Transverse colon (tissue), 4 donors: ENCODE results near the gene MAPRE2. TPM values are rescaled to one million over a fixed set of nuclear protein-coding genes. Genes with fewer than 3 reads are reported as not detected.
"Not testable (repeated sequence)": the region's sequence is repeated elsewhere in the genome, so short reads cannot be mapped to it uniquely, and the experiment has no call there.

ENCODE experiments used
- DNase-seq: peaks from one replicate; pipeline ENCODE4 v3.0.0-alpha.2; 2019
- H3K27ac ChIP-seq, 4 donors: fragments of 200-600 bp; sonication (generic); 2 replicates each; pipeline ENCODE4 v1.5.1; 2016 to 2018; ENCODE audit warnings: inconsistent platforms in 4 of 4
- H3K27me3 ChIP-seq: fragments of 200-600 bp; sonication (generic); 2 replicates; pipeline ENCODE4 v1.5.1; 2017; ENCODE audit warnings: inconsistent platforms
- H3K36me3 ChIP-seq, 4 donors: fragments of 200-600 bp; sonication (generic); 2 replicates each; pipeline ENCODE4 v1.5.1; 2017 to 2019; ENCODE audit warnings: inconsistent platforms in 4 of 4
- H3K4me1 ChIP-seq, 4 donors: fragments of 200-600 bp; sonication (generic); 2 replicates each; pipeline ENCODE4 v1.5.1; 2017 to 2020; ENCODE audit warnings: inconsistent platforms in 4 of 4
- H3K4me3 ChIP-seq, 4 donors: fragments of 200-600 bp; sonication (generic); 1 replicate in 1 of 4; 2 replicates in 3 of 4; pipeline versions ENCODE4 v1.5.1 to v1.6.1; 2017 to 2019; ENCODE audit warnings: inconsistent platforms in 4 of 4
- H3K9me3 ChIP-seq, 2 donors: fragments of 200-600 bp; sonication (generic); 2 replicates each; pipeline ENCODE4 v1.5.1; 2017 to 2019; ENCODE audit warnings: inconsistent platforms in 2 of 2
- EP300 ChIP-seq: sonication (generic); formaldehyde crosslinking; IDR thresholded peaks from one replicate; pipeline ENCODE4 v1.6.1; 2017; ENCODE audit warnings: antibody characterized with exemption, low read depth
- POLR2A ChIP-seq: fragments of 450-650 bp; IDR thresholded peaks from one replicate; pipeline ENCODE4 v1.6.1; 2016; ENCODE audit warnings: antibody characterized with exemption, mild to moderate bottlenecking, moderate library complexity
- POLR2AphosphoS5 ChIP-seq, 3 donors: sonication (generic); formaldehyde crosslinking; IDR thresholded peaks; one replicate each; pipeline ENCODE4 v1.6.1; 2016; ENCODE audit warnings: antibody characterized with exemption in 3 of 3
- WGBS, 2 donors: methylation state at CpG; one replicate each; pipeline ENCODE4 v1.1.5; 2018; ENCODE audit warnings: low coverage in 1 of 2; 5-methylcytosine and 5-hydroxymethylcytosine counted together
- in situ Hi-C, 4 donors: fragments of 200-750 bp; cut with MboI; loops; one replicate each; pipeline versions ENCODE4 v1.15.0 to v1.15.1; 2017; ENCODE audit warnings: low sequenced_read_pairs in 3 of 4, low pct_ligation_motif_present in 1 of 4, low pct_unique_long_range_greater_than_20kb in 1 of 4
- intact Hi-C: fragments of 100-400 bp; cut with DNase I; formaldehyde crosslinking; loops from one replicate; pipeline ENCODE4 v1.15.1; 2023; ENCODE audit warnings: low total_unique reads
- total RNA-seq, 4 donors: library from RNA; depleted of rRNA; stranded (reverse); fragments of >200 nt; gene quantifications; one replicate each; pipeline ENCODE4 v1.1.0, GENCODE V29; 2016
- TF ChIP-seq, protein P1 (sequence below), 5 experiments: fragments of 200-600 bp in 3 of 5; fragments of 450-650 bp in 2 of 5; sonication (generic) in 3 of 5; IDR thresholded peaks; 1 replicate in 2 of 5; 2 replicates in 3 of 5; pipeline ENCODE4 v1.5.1; 2016 to 2017; ENCODE audit warnings: antibody characterized with exemption in 5 of 5, inconsistent platforms in 3 of 5, mild to moderate bottlenecking in 2 of 5, moderate library complexity in 1 of 5

MAPRE2 gene
- total RNA-seq, 4 donors from 2014 or later = 23.1 to 102 (median 48.5) TPM

DNA sequence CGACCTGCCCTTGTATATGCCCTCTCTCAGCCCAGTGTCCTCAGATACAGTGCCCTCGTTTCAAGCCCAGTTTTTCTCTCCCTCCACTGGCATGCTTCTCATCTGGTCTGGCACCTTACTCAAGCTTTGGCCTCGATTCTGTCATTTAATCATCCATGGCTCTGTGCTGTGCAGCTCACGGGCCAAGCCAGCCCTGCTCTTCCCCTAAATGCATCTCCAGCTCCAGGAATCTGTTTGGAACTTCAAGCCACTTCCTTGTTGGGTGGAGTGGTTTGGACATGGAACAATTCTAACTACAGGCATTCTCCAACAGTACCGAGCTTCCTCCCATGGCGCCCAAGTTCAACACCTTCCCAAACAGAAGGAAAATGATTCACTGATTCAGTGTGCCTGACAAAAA lies 122.9 kb downstream of the MAPRE2 start:
- in situ Hi-C loops = no loop called here
- no peak for DNase-seq
- Histone ChIP-seq H3K27me3 (no peaks in the 10 kb centered on the region), H3K4me1 (peaks cover 0 to 3% (median 1%) of the 10 kb centered on the region in 4 donors), H3K27ac (no peak overlapping the region), H3K36me3 (no peaks in the 10 kb centered on the region), H3K4me3 (no peak overlapping the region), H3K9me3 (no peaks in the 10 kb centered on the region)
- TF ChIP-seq, protein P1, sequence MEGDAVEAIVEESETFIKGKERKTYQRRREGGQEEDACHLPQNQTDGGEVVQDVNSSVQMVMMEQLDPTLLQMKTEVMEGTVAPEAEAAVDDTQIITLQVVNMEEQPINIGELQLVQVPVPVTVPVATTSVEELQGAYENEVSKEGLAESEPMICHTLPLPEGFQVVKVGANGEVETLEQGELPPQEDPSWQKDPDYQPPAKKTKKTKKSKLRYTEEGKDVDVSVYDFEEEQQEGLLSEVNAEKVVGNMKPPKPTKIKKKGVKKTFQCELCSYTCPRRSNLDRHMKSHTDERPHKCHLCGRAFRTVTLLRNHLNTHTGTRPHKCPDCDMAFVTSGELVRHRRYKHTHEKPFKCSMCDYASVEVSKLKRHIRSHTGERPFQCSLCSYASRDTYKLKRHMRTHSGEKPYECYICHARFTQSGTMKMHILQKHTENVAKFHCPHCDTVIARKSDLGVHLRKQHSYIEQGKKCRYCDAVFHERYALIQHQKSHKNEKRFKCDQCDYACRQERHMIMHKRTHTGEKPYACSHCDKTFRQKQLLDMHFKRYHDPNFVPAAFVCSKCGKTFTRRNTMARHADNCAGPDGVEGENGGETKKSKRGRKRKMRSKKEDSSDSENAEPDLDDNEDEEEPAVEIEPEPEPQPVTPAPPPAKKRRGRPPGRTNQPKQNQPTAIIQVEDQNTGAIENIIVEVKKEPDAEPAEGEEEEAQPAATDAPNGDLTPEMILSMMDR (IDR thresholded peaks at IDR 0.05) = no peak
- TF ChIP-seq POLR2A (no peak), POLR2AphosphoS5 (IDR thresholded peaks at IDR 0.05) (no peak), EP300 (no peak)
- 74 to 100% methylated on average over 1 to 6 of the region's 6 CpGs for WGBS, 2 donors
- intact Hi-C loops = no loop called here

DNA sequence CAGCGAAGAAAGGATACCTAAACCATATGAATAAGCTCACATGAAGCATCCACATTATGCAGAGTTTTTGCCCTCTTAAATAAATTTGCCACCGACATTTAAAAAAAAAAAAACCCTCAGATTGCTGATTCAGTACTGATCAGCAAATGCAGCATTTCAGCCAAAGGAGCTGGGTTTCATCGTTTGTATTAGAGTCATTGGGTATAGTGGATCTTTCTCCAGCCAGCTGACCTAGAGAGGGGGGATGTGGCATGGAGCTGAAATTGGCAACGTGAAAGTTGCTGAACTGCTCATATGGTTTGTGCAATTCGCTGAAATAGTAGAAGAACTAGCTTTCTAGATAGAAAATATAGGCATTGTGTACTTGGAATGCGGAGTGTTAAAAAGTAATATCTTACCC lies 126.1 kb downstream of the MAPRE2 start:
- H3K27me3 ChIP-seq = no peaks in the 10 kb centered on the region
- no peak for DNase-seq

DNA sequence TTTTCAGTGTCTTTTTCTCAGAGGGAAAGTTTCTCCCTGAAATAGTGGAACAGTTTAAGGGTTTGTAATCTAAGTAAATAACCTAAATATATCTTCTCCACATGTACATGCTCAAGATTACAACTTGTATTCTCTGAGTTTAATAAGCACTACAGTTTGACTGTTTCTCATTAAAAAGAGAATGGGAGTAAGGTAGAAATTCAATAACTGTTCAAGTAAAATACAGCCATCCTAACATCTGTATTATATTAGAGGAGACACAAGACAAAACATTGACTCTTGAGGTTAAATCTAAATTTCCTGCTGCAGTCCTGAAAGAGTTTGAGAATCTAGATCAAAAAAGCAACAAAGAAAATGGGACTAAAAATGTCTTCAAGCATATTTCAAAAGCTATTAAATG lies 126.6 kb downstream of the MAPRE2 start:
- Histone ChIP-seq H3K4me1 (no peaks in the 10 kb centered on the region), H3K36me3 (no peaks in the 10 kb centered on the region), H3K4me3 (no peak overlapping the region), H3K9me3 (no peaks in the 10 kb centered on the region), H3K27me3 (no peaks in the 10 kb centered on the region), H3K27ac (no peak overlapping the region)
- in situ Hi-C loops (no loop called here), intact Hi-C loops (no loop called here)
- TF ChIP-seq POLR2A (no peak), EP300 (no peak), POLR2AphosphoS5 (IDR thresholded peaks at IDR 0.05) (no peak)
- TF ChIP-seq, protein P1 (IDR thresholded peaks at IDR 0.05) = no peak
- DNase-seq = no peak

More for the DNA sequence above, 126.1 kb downstream of the MAPRE2 start:
- H3K27ac ChIP-seq = no peak overlapping the region
- TF ChIP-seq, protein P1 (IDR thresholded peaks at IDR 0.05) = no peak
- no peak for TF ChIP-seq POLR2AphosphoS5 (IDR thresholded peaks at IDR 0.05)
- TF ChIP-seq EP300 = no peak
- in situ Hi-C loops = no loop called here
- no peaks in the 10 kb centered on the region for H3K9me3 ChIP-seq
- H3K4me1 ChIP-seq = no peaks in the 10 kb centered on the region
- no peaks in the 10 kb centered on the region for H3K36me3 ChIP-seq
- intact Hi-C loops = no loop called here
- no peak overlapping the region for H3K4me3 ChIP-seq
- 78 to 79% methylated on average over 5 to 6 of the region's 6 CpGs for WGBS, 2 donors

DNA sequence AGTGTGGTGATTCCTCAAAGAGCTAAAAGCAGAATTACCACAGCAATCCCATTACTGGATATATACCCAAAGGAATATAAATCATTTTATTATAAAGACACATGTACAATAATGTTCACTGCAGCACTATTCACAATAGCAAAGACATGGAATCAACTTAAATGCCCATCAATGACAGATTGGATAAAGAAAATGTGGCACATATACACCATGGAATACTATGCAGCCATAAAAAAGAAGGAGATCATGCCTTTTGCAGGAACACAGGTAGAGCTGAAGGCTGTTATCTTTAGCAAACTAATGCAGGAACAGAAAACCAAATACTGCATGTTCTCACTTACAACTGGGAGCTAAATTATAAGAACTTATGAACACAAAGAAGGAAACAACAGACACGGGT lies 129.1 kb downstream of the MAPRE2 start:
- H3K4me3 ChIP-seq, H3K36me3 ChIP-seq, intact Hi-C loops, in situ Hi-C loops, H3K27me3 ChIP-seq, H3K9me3 ChIP-seq, H3K27ac ChIP-seq, DNase-seq: not testable (repeated sequence)
- 63 to 82% methylated on average over 1 of the region's 1 CpG for WGBS, 2 donors
- H3K4me1 ChIP-seq = peaks cover 0 to 10% (median 0%) of the 10 kb centered on the region in 4 donors

DNA sequence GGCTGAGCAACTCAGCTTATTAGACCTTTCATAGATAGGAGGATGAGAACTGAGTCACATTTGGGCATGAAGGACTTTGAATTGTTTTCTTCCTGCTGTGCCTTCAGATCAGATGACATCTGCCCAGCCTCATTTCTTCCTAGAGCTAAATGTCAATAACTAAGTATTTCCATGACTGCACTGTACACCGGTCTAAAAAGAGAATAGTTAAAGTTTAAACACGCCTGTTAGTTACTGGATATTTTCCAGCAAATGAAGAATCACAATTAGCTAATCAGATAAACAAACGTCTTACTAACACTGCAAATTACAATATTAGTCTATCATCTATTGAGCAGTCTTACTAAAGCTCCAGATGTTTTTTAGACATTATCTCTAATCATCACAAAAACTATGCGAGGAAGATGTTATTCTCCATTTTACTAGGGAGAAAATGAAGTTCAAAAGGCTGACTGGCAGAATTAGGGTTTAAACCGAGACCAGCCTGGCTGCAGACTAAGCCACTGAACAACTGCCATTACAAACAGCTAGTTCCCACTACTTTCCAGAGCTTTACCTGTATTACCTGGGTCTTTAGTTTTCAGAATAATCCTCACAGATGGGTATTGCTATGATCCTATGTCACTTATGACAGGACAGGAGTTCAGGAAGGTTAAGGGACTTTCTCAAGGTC lies 130.2 kb downstream of the MAPRE2 start:
- H3K4me3 ChIP-seq = no peak overlapping the region
- WGBS, 2 donors = 36 to 57% methylated on average over 5 of the region's 5 CpGs
- no peak overlapping the region for H3K27ac ChIP-seq
- intact Hi-C loops = no loop called here
- H3K27me3 ChIP-seq = no peaks in the 10 kb centered on the region
- no peak for DNase-seq
- TF ChIP-seq POLR2A (no peak), POLR2AphosphoS5 (IDR thresholded peaks at IDR 0.05) (no peak), EP300 (no peak)
- TF ChIP-seq, protein P1 (IDR thresholded peaks at IDR 0.05) = no peak
- no peaks in the 10 kb centered on the region for H3K36me3 ChIP-seq
- no peaks in the 10 kb centered on the region for H3K9me3 ChIP-seq
- in situ Hi-C loops = no loop called here
- peaks cover 0 to 10% (median 0%) of the 10 kb centered on the region in 4 donors for H3K4me1 ChIP-seq
